H1 (cell line): Measurements from ENCODE around the gene COTL1. TPM values are rescaled to one million over a fixed set of nuclear protein-coding genes. Genes with fewer than 3 reads are reported as not detected.

Experiments used
- CTCF ChIA-PET: fragments of 300-600 bp; sonication (Branson Sonifier 250); formaldehyde crosslinking; loops from one replicate; lab custom pipeline; 2021; ENCODE audit not compliant: partially characterized antibody; lab: Charles Lee
- POLR2A ChIA-PET: fragments of 300-600 bp; sonication (Branson Sonifier 250); formaldehyde crosslinking; loops from one replicate; lab custom pipeline; 2021; ENCODE audit warnings: inconsistent platforms; ENCODE audit not compliant: partially characterized antibody; lab: Charles Lee
- DNase-seq, 2 experiments: peaks; one replicate each; pipeline versions ENCODE4 v3.0.0 to v3.0.0-alpha.2; 2010 to 2022; ENCODE audit warnings: low spot score in 2 of 2, low read depth in 1 of 2, mixed read lengths in 1 of 2
- FAIRE-seq: peaks from 2 replicates; lab custom pipeline; 2011; peaks lifted over from hg19 to GRCh38; lab: Jason Lieb, UNC
- H2AFZ ChIP-seq: 2 replicates; pipeline ENCODE4 v1.8.1; 2012; ENCODE audit warnings: low read length, inconsistent platforms
- H2AK5ac ChIP-seq: 2 replicates; pipeline ENCODE4 v1.6.1; 2013; ENCODE audit warnings: low read depth, low read length
- H2BK120ac ChIP-seq: replicated peaks from 2 replicates; pipeline ENCODE3; 2013; ENCODE audit warnings: low read depth, low read length, inconsistent platforms
- H2BK12ac ChIP-seq: 2 replicates; pipeline ENCODE4 v1.6.1; 2013; ENCODE audit warnings: low read depth, low read length
- H2BK15ac ChIP-seq: 2 replicates; pipeline ENCODE4 v1.6.1; 2013; ENCODE audit warnings: low read length
- H2BK20ac ChIP-seq: 2 replicates; pipeline ENCODE4 v1.6.1; 2013; ENCODE audit warnings: low read length
- H2BK5ac ChIP-seq: 2 replicates; pipeline ENCODE4 v1.6.1; 2013; ENCODE audit warnings: low read depth, low read length
- H3K14ac ChIP-seq: 2 replicates; pipeline ENCODE4 v1.6.1; 2013; ENCODE audit warnings: inconsistent platforms; ENCODE audit not compliant: insufficient read length
- H3K18ac ChIP-seq: 2 replicates; pipeline ENCODE4 v1.6.1; 2013; ENCODE audit warnings: low read length; ENCODE audit errors: extremely low read depth
- H3K23ac ChIP-seq: 2 replicates; pipeline ENCODE4 v1.6.1; 2013; ENCODE audit warnings: inconsistent platforms; ENCODE audit not compliant: insufficient read length
- H3K23me2 ChIP-seq: 2 replicates; pipeline ENCODE4 v1.6.1; 2013; ENCODE audit warnings: low read depth, low read length
- H3K27ac ChIP-seq: 2 replicates; pipeline ENCODE4 v1.6.1; 2011; ENCODE audit warnings: low read depth, low read length, inconsistent platforms
- H3K27me3 ChIP-seq, 4 experiments: replicated peaks in 1 of 4; 1 replicate in 1 of 4; 2 replicates in 3 of 4; pipeline versions ENCODE4 v1.6.1 to v1.8.1; 2011 to 2013; ENCODE audit warnings: low read length in 3 of 4, mild to moderate bottlenecking in 3 of 4, inconsistent platforms in 2 of 4, mixed read lengths in 2 of 4, moderate library complexity in 1 of 4; ENCODE audit not compliant: control insufficient read depth in 3 of 4, insufficient read depth in 3 of 4; ENCODE audit errors: extremely low read depth in 1 of 4
- H3K36me3 ChIP-seq, 4 experiments: 2 replicates each; pipeline versions ENCODE4 v1.6.1 to v1.8.1; 2011 to 2013; ENCODE audit warnings: mild to moderate bottlenecking in 4 of 4, low read length in 3 of 4, moderate library complexity in 2 of 4, control low read depth in 1 of 4, inconsistent platforms in 1 of 4; ENCODE audit not compliant: insufficient read depth in 4 of 4, control insufficient read depth in 2 of 4
- H3K4ac ChIP-seq: replicated peaks from 2 replicates; pipeline ENCODE3; 2013; ENCODE audit warnings: low read length, low read depth, mixed read lengths, inconsistent platforms; ENCODE audit not compliant: insufficient read length
- H3K4me1 ChIP-seq, 4 experiments: replicated peaks in 1 of 4; 1 replicate in 1 of 4; 2 replicates in 3 of 4; pipeline versions ENCODE4 v1.6.1 to v1.8.1; 2011 to 2013; ENCODE audit warnings: low read length in 3 of 4, inconsistent platforms in 2 of 4, mixed read lengths in 1 of 4; ENCODE audit not compliant: insufficient read depth in 4 of 4, control insufficient read depth in 3 of 4
- H3K4me2 ChIP-seq, 2 experiments: 2 replicates each; pipeline versions ENCODE4 v1.6.1 to v1.8.1; 2011 to 2013; ENCODE audit warnings: low read depth in 2 of 2, low read length in 2 of 2, control low read depth in 1 of 2, inconsistent platforms in 1 of 2, mild to moderate bottlenecking in 1 of 2; ENCODE audit not compliant: insufficient read depth in 1 of 2
- H3K4me3 ChIP-seq, 4 experiments: fragments of 200-600, 300-600 bp in 1 of 4; sonication (generic), shearing (Covaris generic), sonication (Bioruptor Twin) in 1 of 4; 2 replicates each; pipeline versions ENCODE4 v1.5.1 to v1.8.1; 2011 to 2016; ENCODE audit warnings: low read length in 4 of 4, low read depth in 3 of 4, control low read depth in 2 of 4, inconsistent platforms in 2 of 4, mild to moderate bottlenecking in 2 of 4, mixed read lengths in 1 of 4, moderate library complexity in 1 of 4; ENCODE audit not compliant: insufficient read depth in 2 of 4; ENCODE audit errors: extremely low read depth in 1 of 4
- H3K56ac ChIP-seq: replicated peaks from 2 replicates; pipeline ENCODE3; 2013; ENCODE audit warnings: low read depth, mild to moderate bottlenecking, mixed read lengths, low read length, inconsistent platforms; ENCODE audit not compliant: insufficient read length
- H3K79me1 ChIP-seq: 2 replicates; pipeline ENCODE4 v1.6.1; 2013; ENCODE audit warnings: low read depth, low read length, control low read depth
- H3K79me2 ChIP-seq, 2 experiments: 2 replicates each; pipeline versions ENCODE4 v1.6.1 to v1.8.1; 2012 to 2013; ENCODE audit warnings: low read length in 2 of 2, mild to moderate bottlenecking in 2 of 2, inconsistent platforms in 1 of 2; ENCODE audit not compliant: insufficient read depth in 2 of 2, control insufficient read depth in 1 of 2
- H3K9ac ChIP-seq, 4 experiments: replicated peaks in 1 of 4; 1 replicate in 1 of 4; 2 replicates in 3 of 4; pipeline versions ENCODE4 v1.6.1 to v1.8.1; 2011 to 2013; ENCODE audit warnings: low read depth in 3 of 4, low read length in 3 of 4, control low read depth in 2 of 4, mild to moderate bottlenecking in 2 of 4, moderate library complexity in 2 of 4, inconsistent platforms in 1 of 4; ENCODE audit errors: extremely low read depth in 1 of 4
- H3K9me3 ChIP-seq, 2 experiments: 2 replicates each; pipeline versions ENCODE4 v1.6.1 to v1.8.1; 2012 to 2013; ENCODE audit warnings: mild to moderate bottlenecking in 2 of 2, moderate library complexity in 2 of 2, control low read depth in 1 of 2, inconsistent platforms in 1 of 2, low read depth in 1 of 2, low read length in 1 of 2, mixed read lengths in 1 of 2; ENCODE audit not compliant: insufficient read depth in 2 of 2
- H4K20me1 ChIP-seq, 2 experiments: replicated peaks in 1 of 2; 2 replicates each; pipeline versions ENCODE3 to v1.8.1; 2011 to 2013; ENCODE audit warnings: inconsistent platforms in 2 of 2, low read length in 2 of 2, mild to moderate bottlenecking in 1 of 2; ENCODE audit not compliant: insufficient read depth in 2 of 2, control insufficient read depth in 1 of 2
- H4K5ac ChIP-seq: 2 replicates; pipeline ENCODE4 v1.6.1; 2013; ENCODE audit warnings: low read length, low read depth, mixed read lengths, inconsistent platforms; ENCODE audit not compliant: insufficient read length
- H4K8ac ChIP-seq: 2 replicates; pipeline ENCODE4 v1.8.0; 2013; ENCODE audit warnings: mild to moderate bottlenecking, moderate library complexity, low read length, inconsistent platforms; ENCODE audit not compliant: insufficient read depth; ENCODE audit errors: extremely low read depth
- H4K91ac ChIP-seq: replicated peaks from 2 replicates; pipeline ENCODE3; 2013; ENCODE audit warnings: low read length, mixed read lengths, inconsistent platforms; ENCODE audit not compliant: insufficient read length
- ASH2L ChIP-seq: fragments of 200-600, 300-600 bp; sonication (generic); IDR thresholded peaks from one replicate; pipeline ENCODE4 v1.7.1; 2017; ENCODE audit warnings: low read length
- ATF3 ChIP-seq: IDR thresholded peaks from 2 replicates; pipeline ENCODE4 v1.6.1; 2011; ENCODE audit warnings: low read depth, mild to moderate bottlenecking, low read length; ENCODE audit not compliant: insufficient read depth
- CEBPB ChIP-seq: IDR thresholded peaks from 2 replicates; pipeline ENCODE4 v1.6.1; 2012; ENCODE audit warnings: low read depth, low read length
- EGR1 ChIP-seq: IDR thresholded peaks from 2 replicates; pipeline ENCODE4 v1.6.1; 2011; ENCODE audit warnings: low read depth, low read length, borderline replicate concordance
- SP1 ChIP-seq: IDR thresholded peaks from 2 replicates; pipeline ENCODE4 v1.6.1; 2011; ENCODE audit warnings: low read depth, low read length
- SP4 ChIP-seq: IDR thresholded peaks from 2 replicates; pipeline ENCODE4 v1.6.1; 2012; ENCODE audit warnings: low read length, inconsistent platforms
- WGBS, 2 experiments: shearing (Covaris generic) in 1 of 2; methylation state at CpG; one replicate each; pipeline versions ENCODE4 v1.1.6 to v1.1.7; 2013 to 2015; ENCODE audit warnings: low lambda C conversion rate in 2 of 2, mixed read lengths in 2 of 2, inconsistent platforms in 1 of 2, low coverage in 1 of 2, missing lambda C conversion rate in 1 of 2; ENCODE audit not compliant: insufficient replicate concordance in 2 of 2, insufficient coverage in 1 of 2, insufficient read length in 1 of 2; ENCODE audit errors: extremely low coverage in 1 of 2, missing lambda C conversion rate in 1 of 2; 5-methylcytosine and 5-hydroxymethylcytosine counted together
- polyA plus RNA-seq, 7 experiments: library from polyadenylated mRNA; depleted of rRNA in 3 of 7; stranded (reverse) in 5 of 7; unstranded in 2 of 7; fragments of >200 nt in 5 of 7; fragments of 200-250 nt in 2 of 7; gene quantifications; 1 replicate in 5 of 7; 2 replicates in 1 of 7; 4 replicates in 1 of 7; pipeline versions ENCODE4 v1.2.1 to v1.2.3, GENCODE V29; 2011 to 2013; ENCODE audit warnings: missing spikeins in 2 of 7, mixed read lengths in 2 of 7
- total RNA-seq: library from RNA; stranded (reverse); fragmentation: NEBNext Ultra II Directional; extraction: Animal tissue kit (Norgen Biotek cat#: 25700); gene quantifications from 2 replicates; pipeline ENCODE4 v1.2.1, GENCODE V29; 2021
- TF ChIP-seq, protein P1 (sequence below): IDR thresholded peaks from 2 replicates; pipeline ENCODE4 v1.6.1; 2011; ENCODE audit warnings: low read length, improper control_type of control experiment

COTL1 gene
- total and polyA plus RNA-seq, 2 of the 8 experiments (the other 6 are each of a cell fraction or from before 2014, with no cell fraction given) = 59.2 to 183 TPM

DNA sequence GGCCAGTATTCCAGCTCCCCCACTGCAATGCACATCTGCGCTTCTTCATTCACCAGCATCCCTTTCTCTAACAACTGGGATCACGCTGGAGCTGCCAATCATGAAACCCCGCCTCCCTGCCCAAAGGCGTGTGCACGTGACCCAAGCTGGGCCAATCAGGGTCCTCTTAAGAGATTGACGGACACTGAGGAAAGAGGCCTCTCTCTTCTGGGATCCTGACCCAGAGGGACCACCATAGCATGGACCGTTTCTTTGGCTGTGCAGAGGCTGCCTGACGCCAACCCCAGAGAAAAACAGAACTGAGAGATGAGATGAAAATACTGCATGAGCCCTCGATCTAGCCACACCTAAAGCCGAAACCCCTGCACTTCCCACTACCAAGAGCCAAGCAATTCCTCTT is 32.0 kb downstream of the COTL1 start:
- ChIA-PET POLR2A (interaction anchor here (1.2 to 2.0 kb wide), 4 partner anchors 12 to 35 kb away, joined by 3 to 7 read pairs (median 4); no protein-coding TSS in a partner anchor), CTCF (interaction anchor here (0.8 to 5.5 kb wide), 5 partner anchors 12 to 80 kb away, joined by 3 to 29 read pairs (median 4); no protein-coding TSS in a partner anchor)
- H4K20me1 ChIP-seq = peaks cover 2 to 8% of the 10 kb centered on the region in 2 experiments
- peak overlapping the region; percentile 18 for H4K91ac ChIP-seq
- H4K5ac ChIP-seq = no peak overlapping the region
- no peak overlapping the region for H3K4me3 ChIP-seq
- no peak overlapping the region for H2BK120ac ChIP-seq
- H2BK12ac ChIP-seq = no peak overlapping the region
- H2AFZ ChIP-seq = no peak overlapping the region
- no peak overlapping the region for H3K23ac ChIP-seq
- no peak overlapping the region for H3K56ac ChIP-seq
- no peak overlapping the region for H3K14ac ChIP-seq
- no peak overlapping the region for H2AK5ac ChIP-seq
- H3K79me1 ChIP-seq = no peaks in the 10 kb centered on the region; the same call in 1 of the 2 replicates
- H3K4me1 ChIP-seq = peaks cover 0 to 6% (median 0%) of the 10 kb centered on the region in 4 experiments; a peak in 3 of 7 replicates
- H3K27me3 ChIP-seq = no peaks in the 10 kb centered on the region
- no peaks in the 10 kb centered on the region for H3K9me3 ChIP-seq
- peaks cover 0 to 2% of the 10 kb centered on the region in 2 experiments; a peak in 1 of 4 replicates for H3K79me2 ChIP-seq
- peak; percentile 38 to 84 for DNase-seq
- no peak overlapping the region; the same call in 1 of the 2 replicates for H4K8ac ChIP-seq
- H2BK5ac ChIP-seq = peak overlapping the region; percentile 8; the same call in 1 of the 2 replicates
- TF ChIP-seq EGR1 = no peak
- no peak for TF ChIP-seq CEBPB
- 0 out of 2 replicates have a peak, but pooled peaks have one; percentile 17 for TF ChIP-seq SP1
- 0 out of 2 replicates have a peak, but pooled peaks have one; percentile 53 for TF ChIP-seq SP4
- TF ChIP-seq, protein P1, sequence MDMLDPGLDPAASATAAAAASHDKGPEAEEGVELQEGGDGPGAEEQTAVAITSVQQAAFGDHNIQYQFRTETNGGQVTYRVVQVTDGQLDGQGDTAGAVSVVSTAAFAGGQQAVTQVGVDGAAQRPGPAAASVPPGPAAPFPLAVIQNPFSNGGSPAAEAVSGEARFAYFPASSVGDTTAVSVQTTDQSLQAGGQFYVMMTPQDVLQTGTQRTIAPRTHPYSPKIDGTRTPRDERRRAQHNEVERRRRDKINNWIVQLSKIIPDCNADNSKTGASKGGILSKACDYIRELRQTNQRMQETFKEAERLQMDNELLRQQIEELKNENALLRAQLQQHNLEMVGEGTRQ = peak; percentile 92
- peak; percentile 59 for TF ChIP-seq ATF3
- TF ChIP-seq ASH2L = no peak
- TF ChIP-seq, all 59 proteins: peak for 4
- H3K9ac ChIP-seq = no peak overlapping the region
- 50% methylated on average over 10 of the region's 10 CpGs; no CpG with 5 or more reads in 1 of the 2 experiments for WGBS, 2 experiments
- H3K27ac ChIP-seq = no peak overlapping the region
- no peak overlapping the region for H2BK20ac ChIP-seq
- H3K36me3 ChIP-seq = peaks cover 0 to 13% (median 3%) of the 10 kb centered on the region in 4 experiments; a peak in 6 of 8 replicates
- H3K4me2 ChIP-seq = no peak overlapping the region
- H3K23me2 ChIP-seq = no peaks in the 10 kb centered on the region
- peak; percentile 52 for FAIRE-seq
- no peak overlapping the region for H3K18ac ChIP-seq
- H3K4ac ChIP-seq = no peak overlapping the region
- no peak overlapping the region for H2BK15ac ChIP-seq
